Spinal cord (tissue), 10 donors: ENCODE measurements around the gene DUSP6. TPM values are rescaled to one million over a fixed set of nuclear protein-coding genes. Genes with fewer than 3 reads are reported as not detected.

Experiments used
- DNase-seq, 6 donors: peaks; one replicate each; pipeline versions ENCODE4 v3.0.0 to v3.0.0-alpha.2; 2013 to 2015; ENCODE audit warnings: low spot score in 6 of 6, low read depth in 4 of 6
- H3K27ac ChIP-seq: one replicate; pipeline ENCODE4 v1.5.1; 2013; ENCODE audit warnings: low read depth, low read length, control low read depth
- H3K27me3 ChIP-seq: one replicate; pipeline ENCODE4 v1.6.1; 2013; ENCODE audit warnings: low read length; ENCODE audit not compliant: control insufficient read depth, insufficient read depth
- H3K36me3 ChIP-seq: one replicate; pipeline ENCODE4 v1.6.1; 2013; ENCODE audit warnings: low read length; ENCODE audit not compliant: control insufficient read depth, insufficient read depth
- H3K4me1 ChIP-seq: one replicate; pipeline ENCODE4 v1.6.1; 2013; ENCODE audit warnings: low read length; ENCODE audit not compliant: control insufficient read depth, insufficient read depth
- H3K4me3 ChIP-seq: one replicate; pipeline ENCODE4 v1.5.1; 2013; ENCODE audit warnings: low read depth, low read length, control low read depth
- H3K9me3 ChIP-seq: one replicate; pipeline ENCODE4 v1.6.1; 2013; ENCODE audit warnings: low read length; ENCODE audit not compliant: control insufficient read depth, insufficient read depth
- WGBS: methylation state at CpG from one replicate; pipeline ENCODE4 v1.1.5; 2013; ENCODE audit warnings: missing lambda C conversion rate; ENCODE audit not compliant: insufficient coverage; 5-methylcytosine and 5-hydroxymethylcytosine counted together
- polyA plus RNA-seq, 2 donors: library from polyadenylated mRNA; unstranded; fragments of 120-200 nt; gene quantifications; one replicate each; pipeline ENCODE4 v1.2.1, GENCODE V29; 2013; ENCODE audit not compliant: insufficient read length in 2 of 2
- total RNA-seq, 2 donors: library from RNA; depleted of rRNA in 1 of 2; stranded (reverse); fragments of 120-200 nt in 1 of 2; fragments of >200 nt in 1 of 2; gene quantifications; one replicate each; pipeline versions ENCODE4 v1.2.3 to v1.2.4, GENCODE V29; 2013 to 2014
- donor health status: healthy.

Gene DUSP6
- total and polyA plus RNA-seq, 4 donors, result 39.4 to 84.3 (median 50.2) TPM

GRCh38 chr12:89389755-89390661, 37.7 kb upstream of the DUSP6 start:
- Histone ChIP-seq H3K4me3 (no peak overlapping the region), H3K9me3 (no peaks in the 10 kb centered on the region), H3K36me3 (no peaks in the 10 kb centered on the region), H3K4me1 (no peaks in the 10 kb centered on the region), H3K27ac (no peak overlapping the region), H3K27me3 (no peaks in the 10 kb centered on the region)
- no peak for DNase-seq
- 100% methylated on average over 2 of the region's 6 CpGs for WGBS

GRCh38 chr12:89386138-89386537, 33.8 kb upstream of the DUSP6 start:
- Histone ChIP-seq H3K4me1 (peaks cover 7% of the 10 kb centered on the region), H3K9me3 (no peaks in the 10 kb centered on the region), H3K4me3 (no peak overlapping the region), H3K36me3 (no peaks in the 10 kb centered on the region), H3K27ac (no peak overlapping the region), H3K27me3 (no peaks in the 10 kb centered on the region)
- WGBS, result 49% methylated on average over 3 of the region's 3 CpGs
- peak in 1 of 6 donors; percentile 5 for DNase-seq

- Histone ChIP-seq H3K4me3 (no peak overlapping the region), H3K27ac (no peak overlapping the region), H3K27me3 (no peaks in the 10 kb centered on the region), H3K9me3 (no peaks in the 10 kb centered on the region), H3K4me1 (peaks cover 7% of the 10 kb centered on the region), H3K36me3 (no peaks in the 10 kb centered on the region)
- DNase-seq, result peak in 1 of 6 donors; percentile 39
- 60% methylated on average over 2 of the region's 3 CpGs for WGBS
These were observed 32.5 kb upstream of the DUSP6 start for GRCh38 chr12:89384807-89385206.

- H3K36me3 ChIP-seq, result no peaks in the 10 kb centered on the region
- no peaks in the 10 kb centered on the region for H3K9me3 ChIP-seq
- no peak overlapping the region for H3K27ac ChIP-seq
- H3K27me3 ChIP-seq, result no peaks in the 10 kb centered on the region
- H3K4me3 ChIP-seq, result no peak overlapping the region
- WGBS, result 17% methylated on average over 2 of the region's 8 CpGs
- peaks cover 7% of the 10 kb centered on the region for H3K4me1 ChIP-seq
- DNase-seq, result peak in 3 of 6 donors; percentile 17 to 84 (median 50)
These were observed 31.9 kb upstream of the DUSP6 start for GRCh38 chr12:89384050-89384758.

GRCh38 chr12:89383235-89384049, 31.1 kb upstream of the DUSP6 start:
- DNase-seq, result peak in 1 of 6 donors; percentile 59
- Histone ChIP-seq H3K36me3 (no peaks in the 10 kb centered on the region), H3K4me1 (peaks cover 7% of the 10 kb centered on the region), H3K4me3 (no peak overlapping the region), H3K9me3 (no peaks in the 10 kb centered on the region), H3K27ac (no peak overlapping the region), H3K27me3 (no peaks in the 10 kb centered on the region)
- WGBS, result no CpG with 5 or more reads among the region's 6 CpGs

GRCh38 chr12:89382328-89382727, 30.0 kb upstream of the DUSP6 start:
- no CpG with 5 or more reads among the region's 5 CpGs for WGBS
- no peak overlapping the region for H3K4me3 ChIP-seq

GRCh38 chr12:89379839-89380467, 27.7 kb upstream of the DUSP6 start:
- Histone ChIP-seq H3K4me1 (peaks cover 7% of the 10 kb centered on the region), H3K36me3 (no peaks in the 10 kb centered on the region), H3K9me3 (no peaks in the 10 kb centered on the region), H3K27ac (no peak overlapping the region), H3K27me3 (no peaks in the 10 kb centered on the region), H3K4me3 (no peak overlapping the region)
- 80% methylated on average over 1 of the region's 5 CpGs for WGBS
- DNase-seq, result no peak

More at GRCh38 chr12:89382328-89382727, 30.0 kb upstream of the DUSP6 start:
- Histone ChIP-seq H3K27ac (no peak overlapping the region), H3K4me1 (peaks cover 7% of the 10 kb centered on the region), H3K36me3 (no peaks in the 10 kb centered on the region), H3K27me3 (no peaks in the 10 kb centered on the region), H3K9me3 (no peaks in the 10 kb centered on the region)
- DNase-seq, result no peak

GRCh38 chr12:89379148-89379838, 27.0 kb upstream of the DUSP6 start:
- H3K27me3 ChIP-seq, result no peaks in the 10 kb centered on the region
- H3K9me3 ChIP-seq, result no peaks in the 10 kb centered on the region
- peaks cover 10% of the 10 kb centered on the region for H3K4me1 ChIP-seq
- DNase-seq, result no peak
- WGBS, result 100% methylated on average over 3 of the region's 6 CpGs
- no peak overlapping the region for H3K4me3 ChIP-seq
- H3K36me3 ChIP-seq, result no peaks in the 10 kb centered on the region
- no peak overlapping the region for H3K27ac ChIP-seq
